ENCODE measurements around the gene TUT4.

TUT4 gene, protein sequence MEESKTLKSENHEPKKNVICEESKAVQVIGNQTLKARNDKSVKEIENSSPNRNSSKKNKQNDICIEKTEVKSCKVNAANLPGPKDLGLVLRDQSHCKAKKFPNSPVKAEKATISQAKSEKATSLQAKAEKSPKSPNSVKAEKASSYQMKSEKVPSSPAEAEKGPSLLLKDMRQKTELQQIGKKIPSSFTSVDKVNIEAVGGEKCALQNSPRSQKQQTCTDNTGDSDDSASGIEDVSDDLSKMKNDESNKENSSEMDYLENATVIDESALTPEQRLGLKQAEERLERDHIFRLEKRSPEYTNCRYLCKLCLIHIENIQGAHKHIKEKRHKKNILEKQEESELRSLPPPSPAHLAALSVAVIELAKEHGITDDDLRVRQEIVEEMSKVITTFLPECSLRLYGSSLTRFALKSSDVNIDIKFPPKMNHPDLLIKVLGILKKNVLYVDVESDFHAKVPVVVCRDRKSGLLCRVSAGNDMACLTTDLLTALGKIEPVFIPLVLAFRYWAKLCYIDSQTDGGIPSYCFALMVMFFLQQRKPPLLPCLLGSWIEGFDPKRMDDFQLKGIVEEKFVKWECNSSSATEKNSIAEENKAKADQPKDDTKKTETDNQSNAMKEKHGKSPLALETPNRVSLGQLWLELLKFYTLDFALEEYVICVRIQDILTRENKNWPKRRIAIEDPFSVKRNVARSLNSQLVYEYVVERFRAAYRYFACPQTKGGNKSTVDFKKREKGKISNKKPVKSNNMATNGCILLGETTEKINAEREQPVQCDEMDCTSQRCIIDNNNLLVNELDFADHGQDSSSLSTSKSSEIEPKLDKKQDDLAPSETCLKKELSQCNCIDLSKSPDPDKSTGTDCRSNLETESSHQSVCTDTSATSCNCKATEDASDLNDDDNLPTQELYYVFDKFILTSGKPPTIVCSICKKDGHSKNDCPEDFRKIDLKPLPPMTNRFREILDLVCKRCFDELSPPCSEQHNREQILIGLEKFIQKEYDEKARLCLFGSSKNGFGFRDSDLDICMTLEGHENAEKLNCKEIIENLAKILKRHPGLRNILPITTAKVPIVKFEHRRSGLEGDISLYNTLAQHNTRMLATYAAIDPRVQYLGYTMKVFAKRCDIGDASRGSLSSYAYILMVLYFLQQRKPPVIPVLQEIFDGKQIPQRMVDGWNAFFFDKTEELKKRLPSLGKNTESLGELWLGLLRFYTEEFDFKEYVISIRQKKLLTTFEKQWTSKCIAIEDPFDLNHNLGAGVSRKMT (N-terminal part only)

DNA sequence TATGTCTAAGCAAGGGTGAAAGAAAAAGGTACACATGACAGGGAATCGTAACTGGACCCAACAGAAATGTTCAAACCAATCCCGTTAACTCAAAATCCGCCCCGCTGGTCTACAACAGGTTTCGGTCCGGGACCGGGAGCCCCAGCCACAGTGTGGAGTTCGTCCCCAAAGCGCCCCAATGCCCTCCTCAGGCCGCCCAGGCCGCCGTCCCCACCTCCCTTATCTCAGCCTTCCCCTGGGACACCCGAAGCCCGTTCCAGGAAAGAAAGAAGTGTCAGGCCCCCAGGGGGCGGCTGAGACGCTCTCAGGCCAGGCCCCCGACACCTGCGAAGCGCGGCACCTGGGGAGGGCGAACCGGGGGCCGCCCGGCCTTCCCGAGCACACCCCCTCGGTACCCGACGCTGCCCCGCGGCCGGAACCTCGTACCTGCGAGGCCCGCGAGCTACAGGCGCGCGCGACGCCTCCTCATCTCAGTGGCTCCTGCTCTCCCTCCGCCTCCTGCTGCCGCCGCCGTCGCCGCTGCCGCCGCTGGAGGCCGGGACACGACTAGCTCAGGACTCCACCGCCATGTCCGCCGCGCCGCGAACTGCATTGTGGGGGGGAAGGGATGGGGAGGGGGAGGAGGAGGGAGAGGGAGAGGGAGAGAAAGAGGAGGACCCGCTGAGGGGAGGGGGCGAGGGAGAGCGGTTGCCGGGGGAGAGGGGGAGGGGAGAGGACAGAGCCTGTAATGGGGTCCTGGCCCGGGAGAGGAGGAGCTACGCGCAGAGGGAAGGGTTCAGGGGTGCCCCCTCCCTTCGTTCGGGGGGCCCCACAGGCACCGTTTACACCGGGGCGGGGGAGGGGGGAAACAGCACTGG is at the start of gene TUT4:
TUT4 (minus strand) TSS at position 588 of the 857 bp plus-strand sequence. CDS start 26,812 bp downstream, outside the sequence.
- Histone ChIP-seq H3K27me3 (ENCODE audit: control insufficient read depth, insufficient read depth, low read length) (no peaks in the 10 kb centered on the region), H3K27ac (ENCODE audit: low read depth, low read length) (peak within 1 kb of the TSS; percentile 96), H3K4me1 (ENCODE audit: control insufficient read depth, insufficient read depth, low read length) (peaks cover 36% of the 10 kb centered on the region), H3K4me3 (ENCODE audit: low read depth, low read length) (peak within 1 kb of the TSS; percentile 93), H3K9me3 (ENCODE audit: control insufficient read depth, insufficient read depth, low read length) (no peaks in the 10 kb centered on the region), H3K9ac (ENCODE audit: low read depth, low read length) (peak within 1 kb of the TSS; percentile 90), H3K36me3 (ENCODE audit: control insufficient read depth, insufficient read depth, low read length) (no peaks in the 10 kb centered on the region)

DNA sequence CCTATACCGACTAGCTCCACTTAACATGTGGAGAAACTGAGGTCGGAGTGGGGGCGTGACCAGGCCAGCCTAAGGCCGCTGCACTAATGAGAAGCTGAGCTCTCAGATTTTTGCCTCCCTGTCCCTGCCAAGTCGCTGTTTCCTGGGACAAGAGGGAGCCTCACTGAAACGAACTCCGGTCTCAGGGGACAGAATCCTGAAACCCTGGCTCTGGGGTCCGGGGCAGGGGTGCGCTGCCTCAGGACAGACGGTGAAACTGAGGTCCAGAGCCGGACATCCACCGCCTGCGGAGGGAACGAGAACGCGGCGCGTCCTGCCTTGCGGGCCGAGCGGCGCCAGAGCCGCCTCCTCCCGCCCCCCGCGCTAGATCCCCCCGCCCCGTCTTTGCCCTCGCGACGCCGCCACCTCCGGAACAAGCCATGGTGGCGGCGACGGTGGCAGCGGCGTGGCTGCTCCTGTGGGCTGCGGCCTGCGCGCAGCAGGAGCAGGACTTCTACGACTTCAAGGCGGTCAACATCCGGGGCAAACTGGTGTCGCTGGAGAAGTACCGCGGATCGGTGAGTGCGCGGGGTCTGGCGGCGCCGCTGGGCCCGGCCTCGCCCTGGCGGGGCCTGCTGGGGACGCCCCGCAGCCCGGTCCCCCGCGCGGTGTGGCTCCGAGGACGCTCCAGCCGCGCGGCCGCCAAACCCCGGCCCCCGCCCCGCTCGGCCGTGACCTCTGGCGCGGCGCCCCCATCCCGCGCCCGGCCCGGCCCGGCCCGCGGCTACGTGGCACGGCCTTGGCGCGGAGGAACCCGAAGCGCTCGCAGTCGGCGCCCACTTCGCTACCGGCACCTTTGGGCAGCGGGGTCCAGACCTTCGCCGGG is 49.3 kb upstream of the TUT4 start, which contains the start of gene GPX7:
GPX7 (plus strand) TSS at position 381 of the 865 bp plus-strand sequence; CDS start at position 420, 39 bp downstream.
- peak within 1 kb of the TSS; percentile 65 for H3K4me3 ChIP-seq (ENCODE audit: low read depth, low read length)
- H3K4me1 ChIP-seq (ENCODE audit: control insufficient read depth, insufficient read depth, low read length) = peaks cover 8% of the 10 kb centered on the region; the same call in 1 of the 2 replicates
- H3K36me3 ChIP-seq (ENCODE audit: control insufficient read depth, insufficient read depth, low read length) = 0 out of 2 replicates have a peak, but pooled peaks cover 6% of the 10 kb centered on the region
- H3K27me3 ChIP-seq (ENCODE audit: control insufficient read depth, insufficient read depth, low read length) = peaks cover 41% of the 10 kb centered on the region
- no peaks in the 10 kb centered on the region for H3K9me3 ChIP-seq (ENCODE audit: control insufficient read depth, insufficient read depth, low read length)
- no peak within 1 kb of the TSS for H3K27ac ChIP-seq (ENCODE audit: low read depth, low read length)
- H3K9ac ChIP-seq (ENCODE audit: low read depth, low read length) = peak within 1 kb of the TSS; percentile 52; the same call in 1 of the 2 replicates

DNA sequence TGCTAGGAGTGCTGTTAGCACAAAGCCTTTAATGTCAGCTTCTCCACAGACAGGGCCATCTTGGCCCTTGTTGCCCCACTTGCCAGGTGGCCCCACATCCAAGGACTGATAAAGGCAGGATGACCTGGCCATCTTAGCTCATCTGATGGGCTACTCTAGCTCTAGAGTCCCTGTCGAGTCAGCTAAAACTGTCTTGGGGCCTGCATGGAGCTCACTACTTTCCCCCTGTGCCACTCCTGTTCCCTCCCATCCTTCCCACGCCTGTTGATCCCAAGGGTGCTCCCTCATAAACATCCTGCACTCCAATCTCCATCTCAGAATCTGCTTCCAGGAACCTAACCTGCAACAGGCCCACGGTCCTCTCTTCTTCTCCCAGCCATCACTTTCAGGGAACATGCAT is 48.6 kb upstream of the TUT4 start:
- Histone ChIP-seq H3K27me3 (ENCODE audit: control insufficient read depth, insufficient read depth, low read length) (peaks cover 41% of the 10 kb centered on the region), H3K36me3 (ENCODE audit: control insufficient read depth, insufficient read depth, low read length) (no peaks in the 10 kb centered on the region), H3K4me3 (ENCODE audit: low read depth, low read length) (peak overlapping the region; percentile 65), H3K9ac (ENCODE audit: low read depth, low read length) (no peak overlapping the region), H3K4me1 (ENCODE audit: control insufficient read depth, insufficient read depth, low read length) (peaks cover 8% of the 10 kb centered on the region; the same call in 1 of the 2 replicates), H3K27ac (ENCODE audit: low read depth, low read length) (no peak overlapping the region), H3K9me3 (ENCODE audit: control insufficient read depth, insufficient read depth, low read length) (no peaks in the 10 kb centered on the region)

DNA sequence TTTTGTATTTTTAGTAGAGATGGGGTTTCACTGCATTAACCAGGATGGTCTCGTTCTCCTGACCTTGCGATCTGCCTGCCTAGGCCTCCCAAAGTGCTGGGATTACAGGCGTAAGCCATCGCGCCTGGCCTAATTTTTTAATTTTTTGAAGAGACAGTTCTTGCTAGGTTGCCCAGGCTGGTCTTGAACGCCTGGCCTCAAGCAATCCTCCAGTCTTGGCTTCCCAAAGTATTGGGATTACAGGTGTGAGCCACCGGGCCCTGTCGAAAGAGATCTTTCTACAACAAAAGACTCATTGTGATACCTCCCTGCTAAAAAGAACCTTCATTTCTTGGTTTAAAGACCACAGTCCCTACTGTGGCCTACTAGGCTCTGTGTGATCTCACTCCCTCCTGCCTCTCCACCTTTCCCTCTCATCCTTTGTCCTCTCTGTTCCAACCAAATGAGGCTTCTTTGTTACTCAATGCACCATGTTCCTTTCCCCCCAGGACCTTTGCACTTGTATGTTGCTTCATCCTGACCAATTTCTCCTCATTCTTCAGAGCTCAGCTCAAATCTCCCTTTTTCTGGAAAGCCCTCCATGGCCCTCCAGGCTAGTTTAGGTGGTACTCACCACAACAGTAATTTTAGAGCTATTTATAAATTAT is 47.8 kb upstream of the TUT4 start:
- H3K9ac ChIP-seq (ENCODE audit: low read depth, low read length) = no peak overlapping the region
- peaks cover 8% of the 10 kb centered on the region; the same call in 1 of the 2 replicates for H3K4me1 ChIP-seq (ENCODE audit: control insufficient read depth, insufficient read depth, low read length)
- no peak overlapping the region for H3K27ac ChIP-seq (ENCODE audit: low read depth, low read length)
- no peaks in the 10 kb centered on the region for H3K9me3 ChIP-seq (ENCODE audit: control insufficient read depth, insufficient read depth, low read length)
- H3K4me3 ChIP-seq (ENCODE audit: low read depth, low read length) = no peak overlapping the region
- no peaks in the 10 kb centered on the region for H3K36me3 ChIP-seq (ENCODE audit: control insufficient read depth, insufficient read depth, low read length)
- H3K27me3 ChIP-seq (ENCODE audit: control insufficient read depth, insufficient read depth, low read length) = peaks cover 41% of the 10 kb centered on the region

DNA sequence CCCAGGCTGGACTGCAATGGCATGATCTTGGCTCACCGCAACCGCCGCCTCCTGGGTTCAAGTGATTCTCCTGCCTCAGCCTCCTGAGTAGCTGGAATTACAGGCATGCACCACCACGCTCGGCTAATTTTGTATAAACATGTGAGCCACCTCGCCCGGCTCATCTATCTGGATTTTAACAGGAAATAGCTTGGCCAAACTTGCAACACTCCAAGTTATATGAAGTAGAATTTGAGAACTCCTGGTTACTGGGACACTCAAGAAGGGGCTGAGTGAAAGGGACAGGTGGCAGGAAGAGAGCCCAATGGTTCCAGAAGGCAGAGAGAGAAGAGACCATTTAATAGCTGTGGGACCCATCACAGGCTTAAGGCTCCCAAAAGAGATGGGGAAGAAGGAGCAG is 46.3 kb upstream of the TUT4 start:
- no peaks in the 10 kb centered on the region for H3K9me3 ChIP-seq (ENCODE audit: control insufficient read depth, insufficient read depth, low read length)
- H3K4me1 ChIP-seq (ENCODE audit: control insufficient read depth, insufficient read depth, low read length) = peaks cover 8% of the 10 kb centered on the region; the same call in 1 of the 2 replicates
- no peak overlapping the region for H3K9ac ChIP-seq (ENCODE audit: low read depth, low read length)
- H3K27me3 ChIP-seq (ENCODE audit: control insufficient read depth, insufficient read depth, low read length) = peaks cover 39% of the 10 kb centered on the region
- no peaks in the 10 kb centered on the region for H3K36me3 ChIP-seq (ENCODE audit: control insufficient read depth, insufficient read depth, low read length)
- H3K27ac ChIP-seq (ENCODE audit: low read depth, low read length) = no peak overlapping the region
- no peak overlapping the region for H3K4me3 ChIP-seq (ENCODE audit: low read depth, low read length)

DNA sequence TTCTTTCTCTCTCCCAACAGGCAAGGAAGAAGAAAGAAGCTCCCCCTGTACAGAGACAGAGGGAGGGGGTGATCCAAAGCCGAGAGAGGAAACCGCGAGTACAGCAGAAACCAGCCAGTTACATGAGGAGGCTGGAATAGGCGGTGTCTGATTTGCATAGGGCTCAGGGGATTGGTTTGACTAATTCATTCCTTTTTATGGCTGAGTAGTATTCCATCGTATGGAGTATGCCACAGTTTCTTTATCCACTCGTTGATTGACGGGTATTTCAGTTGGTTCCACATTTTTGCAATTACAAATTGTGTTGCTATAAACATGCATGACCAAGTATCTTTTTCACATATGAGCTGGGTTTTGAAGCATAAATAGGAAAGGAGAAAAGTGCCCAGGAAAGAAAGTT is 45.8 kb upstream of the TUT4 start:
- H3K9me3 ChIP-seq (ENCODE audit: control insufficient read depth, insufficient read depth, low read length) = no peaks in the 10 kb centered on the region
- peaks cover 8% of the 10 kb centered on the region; the same call in 1 of the 2 replicates for H3K4me1 ChIP-seq (ENCODE audit: control insufficient read depth, insufficient read depth, low read length)
- H3K27me3 ChIP-seq (ENCODE audit: control insufficient read depth, insufficient read depth, low read length) = peaks cover 34% of the 10 kb centered on the region
- H3K36me3 ChIP-seq (ENCODE audit: control insufficient read depth, insufficient read depth, low read length) = no peaks in the 10 kb centered on the region
- no peak overlapping the region for H3K9ac ChIP-seq (ENCODE audit: low read depth, low read length)
- no peak overlapping the region for H3K27ac ChIP-seq (ENCODE audit: low read depth, low read length)
- H3K4me3 ChIP-seq (ENCODE audit: low read depth, low read length) = no peak overlapping the region

DNA sequence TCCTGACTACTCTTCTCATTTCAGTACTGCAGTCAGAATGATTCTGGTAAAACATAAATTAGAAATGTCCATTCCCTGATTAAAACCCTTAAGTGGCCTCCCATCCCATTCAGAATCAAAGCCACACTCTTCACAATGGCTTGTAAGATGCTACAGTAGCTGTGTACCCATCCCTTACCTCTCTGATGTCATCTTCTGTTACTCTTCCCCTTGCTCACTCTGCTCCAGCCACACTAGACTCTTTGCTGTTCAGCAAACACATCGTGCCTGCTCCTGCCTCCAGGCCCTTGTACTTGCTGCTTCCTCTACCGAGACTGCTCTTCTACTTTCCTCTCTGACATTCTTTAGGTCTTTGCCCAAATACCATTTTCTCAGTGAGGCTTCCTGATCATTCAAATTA is 45.0 kb upstream of the TUT4 start:
- peaks cover 7% of the 10 kb centered on the region; the same call in 1 of the 2 replicates for H3K4me1 ChIP-seq (ENCODE audit: control insufficient read depth, insufficient read depth, low read length)

DNA sequence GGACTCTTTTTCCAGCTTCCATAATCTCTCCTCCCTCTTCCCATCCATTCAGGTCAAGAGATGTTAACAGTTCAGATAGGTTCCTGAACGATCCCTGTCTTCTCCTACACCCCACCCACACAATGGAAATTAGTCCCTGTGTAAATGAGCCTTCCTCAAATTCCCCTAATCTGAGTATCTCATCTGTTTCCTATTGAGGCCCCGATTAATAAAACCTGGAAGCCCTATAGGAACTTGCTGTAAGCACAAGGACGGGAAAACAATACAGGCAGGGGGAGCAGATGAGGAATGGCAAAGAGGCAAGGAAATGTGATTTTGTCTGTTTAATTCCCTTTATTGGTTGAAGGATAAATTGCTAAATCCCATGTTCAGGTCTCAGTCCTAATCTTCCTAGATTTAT is 42.2 kb upstream of the TUT4 start:
- no peak overlapping the region for H3K9ac ChIP-seq (ENCODE audit: low read depth, low read length)
- H3K36me3 ChIP-seq (ENCODE audit: control insufficient read depth, insufficient read depth, low read length) = no peaks in the 10 kb centered on the region
- H3K4me1 ChIP-seq (ENCODE audit: control insufficient read depth, insufficient read depth, low read length) = peaks cover under 1% of the 10 kb centered on the region; the same call in 1 of the 2 replicates
- H3K27ac ChIP-seq (ENCODE audit: low read depth, low read length) = no peak overlapping the region
- H3K9me3 ChIP-seq (ENCODE audit: control insufficient read depth, insufficient read depth, low read length) = no peaks in the 10 kb centered on the region
- H3K27me3 ChIP-seq (ENCODE audit: control insufficient read depth, insufficient read depth, low read length) = no peaks in the 10 kb centered on the region
- no peak overlapping the region for H3K4me3 ChIP-seq (ENCODE audit: low read depth, low read length)

More for the DNA sequence above, 45.0 kb upstream of the TUT4 start:
- H3K27ac ChIP-seq (ENCODE audit: low read depth, low read length) = no peak overlapping the region
- H3K9me3 ChIP-seq (ENCODE audit: control insufficient read depth, insufficient read depth, low read length) = no peaks in the 10 kb centered on the region
- no peak overlapping the region for H3K4me3 ChIP-seq (ENCODE audit: low read depth, low read length)
- H3K9ac ChIP-seq (ENCODE audit: low read depth, low read length) = no peak overlapping the region
- no peaks in the 10 kb centered on the region for H3K36me3 ChIP-seq (ENCODE audit: control insufficient read depth, insufficient read depth, low read length)
- peaks cover 25% of the 10 kb centered on the region for H3K27me3 ChIP-seq (ENCODE audit: control insufficient read depth, insufficient read depth, low read length)

DNA sequence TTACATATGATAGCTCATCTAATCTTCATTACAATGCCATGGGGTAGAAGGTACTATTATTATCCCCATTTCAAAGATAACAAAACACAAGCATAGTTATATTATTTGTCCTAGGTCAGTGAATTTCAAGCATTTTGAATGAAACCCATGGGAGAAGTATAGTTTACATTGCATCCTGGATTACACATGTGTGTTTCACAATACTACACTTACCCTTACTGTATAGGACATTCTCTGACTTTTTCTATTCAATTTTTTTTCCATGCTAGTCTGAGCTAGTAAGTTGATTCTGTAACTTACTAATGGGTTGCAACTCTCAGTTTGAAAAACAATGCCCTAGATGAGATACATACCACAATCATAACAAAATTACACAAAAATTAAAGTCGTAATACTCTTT is 40.6 kb upstream of the TUT4 start:
- Histone ChIP-seq H3K27ac (ENCODE audit: low read depth, low read length) (no peak overlapping the region), H3K27me3 (ENCODE audit: control insufficient read depth, insufficient read depth, low read length) (no peaks in the 10 kb centered on the region), H3K9me3 (ENCODE audit: control insufficient read depth, insufficient read depth, low read length) (no peaks in the 10 kb centered on the region), H3K4me3 (ENCODE audit: low read depth, low read length) (no peak overlapping the region), H3K36me3 (ENCODE audit: control insufficient read depth, insufficient read depth, low read length) (no peaks in the 10 kb centered on the region), H3K9ac (ENCODE audit: low read depth, low read length) (no peak overlapping the region), H3K4me1 (ENCODE audit: control insufficient read depth, insufficient read depth, low read length) (peaks cover 6% of the 10 kb centered on the region)
